CD4-positive, alpha-beta T cell (primary cell): Measurements from ENCODE around the gene MAN2A1. TPM values are rescaled to one million over a fixed set of nuclear protein-coding genes. Genes with fewer than 3 reads are reported as not detected.
A peak's percentile ranks its signal among the peaks of the same experiment; 100 is the strongest.

ENCODE experiments used
- ATAC-seq: fragments of 200-7000 bp; cut with Tn5 transposase; one replicate; pipeline ENCODE4 v1.10.0; 2022; ENCODE audit warnings: mild to moderate bottlenecking; ENCODE audit not compliant: poor library complexity
- CTCF ChIA-PET: fragments of 350-600 bp; sonication (Branson Sonifier 250); formaldehyde crosslinking; loops from one replicate; lab custom pipeline; 2021; ENCODE audit warnings: antibody characterized with exemption, inconsistent platforms; lab: Charles Lee
- POLR2A ChIA-PET: fragments of 350-600 bp; sonication (Branson Sonifier 250); formaldehyde crosslinking; loops from one replicate; lab custom pipeline; 2021; ENCODE audit warnings: antibody characterized with exemption, inconsistent platforms; lab: Charles Lee
- DNase-seq, 14 experiments: peaks; one replicate each; pipeline ENCODE4 v3.0.0-alpha.2; 2013 to 2020; ENCODE audit warnings: mixed read lengths in 2 of 14
- H3K27ac ChIP-seq, 2 donors: one replicate each; pipeline versions ENCODE4 v1.5.1 to v1.7.0; 2013; ENCODE audit warnings: low read length in 2 of 2, low read depth in 1 of 2, mild to moderate bottlenecking in 1 of 2
- H3K27me3 ChIP-seq, 2 experiments: 1 replicate in 1 of 2; 2 replicates in 1 of 2; pipeline versions ENCODE4 v1.6.1 to v1.7.0; 2013; ENCODE audit warnings: low read length in 2 of 2, control low read depth in 1 of 2, mild to moderate bottlenecking in 1 of 2, moderate library complexity in 1 of 2; ENCODE audit not compliant: insufficient read depth in 2 of 2, control insufficient read depth in 1 of 2
- H3K36me3 ChIP-seq: one replicate; pipeline ENCODE4 v1.6.1; 2013; ENCODE audit warnings: low read length, control low read depth; ENCODE audit not compliant: insufficient read depth
- H3K4me1 ChIP-seq: one replicate; pipeline ENCODE4 v1.6.1; 2013; ENCODE audit warnings: low read length, control low read depth; ENCODE audit not compliant: insufficient read depth
- H3K4me3 ChIP-seq: one replicate; pipeline ENCODE4 v1.5.1; 2013; ENCODE audit warnings: mild to moderate bottlenecking, low read length, moderate library complexity
- H3K9me3 ChIP-seq, 2 experiments: 1 replicate in 1 of 2; 2 replicates in 1 of 2; pipeline versions ENCODE4 v1.6.1 to v1.7.0; 2013; ENCODE audit warnings: low read length in 2 of 2, mild to moderate bottlenecking in 2 of 2, control low read depth in 1 of 2, moderate library complexity in 1 of 2; ENCODE audit not compliant: control insufficient read depth in 1 of 2, insufficient read depth in 1 of 2
- H3K27ac Mint-ChIP-seq: one replicate; pipeline ENCODE4 v1.8.0; 2020; ENCODE audit warnings: mixed read lengths
- H3K27me3 Mint-ChIP-seq: one replicate; pipeline ENCODE4 v1.8.0; 2021; ENCODE audit warnings: mixed read lengths
- H3K36me3 Mint-ChIP-seq: one replicate; pipeline ENCODE4 v1.8.0; 2021; ENCODE audit warnings: low read depth, mixed read lengths
- H3K4me1 Mint-ChIP-seq: one replicate; pipeline ENCODE4 v1.8.0; 2021; ENCODE audit warnings: low read depth, mixed read lengths
- H3K4me3 Mint-ChIP-seq: one replicate; pipeline ENCODE4 v1.8.0; 2020; ENCODE audit warnings: mild to moderate bottlenecking, mixed read lengths
- H3K9me3 Mint-ChIP-seq: one replicate; pipeline ENCODE4 v1.8.0; 2020; ENCODE audit warnings: mixed read lengths
- CTCF ChIP-seq: fragments of 200-600 bp; IDR thresholded peaks from one replicate; pipeline ENCODE4 v1.8.0; 2022; ENCODE audit warnings: antibody characterized with exemption, mild to moderate bottlenecking
- intact Hi-C, 2 experiments: fragments of 100-400 bp; cut with DNase I in 1 of 2; cut with micrococcal nuclease in 1 of 2; formaldehyde crosslinking; loops; one replicate each; pipeline versions ENCODE4 v1.15.1 to v1.9.0; 2023 to 2025; cut with DNase I, micrococcal nuclease
- total RNA-seq, 174 experiments: library from RNA in 2 of 174; stranded (reverse) in 2 of 174; gene quantifications; one replicate each; pipeline ENCODE4 v1.2.3 and lab custom pipeline; 2021 to 2026

Gene MAN2A1
- total RNA-seq, 2 experiments from 2014 or later: 50.6 to 52.7 TPM

GRCh38 chr5:109859537-109859936, 169.8 kb downstream of the MAN2A1 start:
- ATAC-seq (no peak), DNase-seq (no peak)
- Mint-ChIP-seq H3K27ac (peak overlapping the region; percentile 89), H3K36me3 (peaks cover 68% of the 10 kb centered on the region), H3K4me3 (no peak overlapping the region), H3K9me3 (no peaks in the 10 kb centered on the region), H3K27me3 (no peaks in the 10 kb centered on the region), H3K4me1 (peaks cover 70% of the 10 kb centered on the region)
- Histone ChIP-seq H3K9me3 (no peaks in the 10 kb centered on the region), H3K27ac (no peak overlapping the region), H3K27me3 (no peaks in the 10 kb centered on the region), H3K4me3 (no peak overlapping the region), H3K4me1 (peaks cover 32% of the 10 kb centered on the region), H3K36me3 (peaks cover 44% of the 10 kb centered on the region)
- CTCF ChIA-PET: no interaction called here
- intact Hi-C loops: loop anchor here in 1 of 2 experiments (5.0 kb wide), 1 partner anchor 193 kb away; no protein-coding TSS in a partner anchor
- no peak for TF ChIP-seq CTCF
- POLR2A ChIA-PET: interaction anchor here (1.1 to 5.3 kb wide), 3 partner anchors 11 to 169 kb away, joined by 3 to 45 read pairs (median 8); partner anchors contain the start of gene MAN2A1

- CTCF ChIA-PET: no interaction called here
- TF ChIP-seq CTCF: no peak
- Histone ChIP-seq H3K27ac (no peak overlapping the region), H3K4me3 (no peak overlapping the region), H3K36me3 (peaks cover 62% of the 10 kb centered on the region), H3K9me3 (no peaks in the 10 kb centered on the region), H3K27me3 (no peaks in the 10 kb centered on the region), H3K4me1 (peaks cover 25% of the 10 kb centered on the region)
- Mint-ChIP-seq H3K4me3 (no peak overlapping the region), H3K4me1 (peaks cover 54% of the 10 kb centered on the region), H3K27ac (no peak overlapping the region), H3K9me3 (no peaks in the 10 kb centered on the region), H3K27me3 (no peaks in the 10 kb centered on the region), H3K36me3 (peaks cover 88% of the 10 kb centered on the region)
- no peak for ATAC-seq
- POLR2A ChIA-PET: interaction anchor here (0.8 kb wide), 1 partner anchor 172 kb away, joined by 4 read pairs; the partner anchor contains the start of gene MAN2A1
- intact Hi-C loops: no loop called here
- no peak for DNase-seq
Observed at GRCh38 chr5:109862301-109862700, 172.6 kb downstream of the MAN2A1 start.

GRCh38 chr5:109863752-109864151, 174.0 kb downstream of the MAN2A1 start:
- POLR2A ChIA-PET: interaction anchor here (0.8 kb wide), 1 partner anchor 58 kb away, joined by 3 read pairs; no protein-coding TSS in a partner anchor
- Histone ChIP-seq H3K27me3 (no peaks in the 10 kb centered on the region), H3K36me3 (peaks cover 68% of the 10 kb centered on the region), H3K27ac (no peak overlapping the region), H3K4me3 (no peak overlapping the region), H3K4me1 (peaks cover 13% of the 10 kb centered on the region), H3K9me3 (no peaks in the 10 kb centered on the region)
- no peaks in the 10 kb centered on the region for H3K9me3 Mint-ChIP-seq
- CTCF ChIA-PET: no interaction called here
- H3K27me3 Mint-ChIP-seq: no peaks in the 10 kb centered on the region
- H3K4me1 Mint-ChIP-seq: peaks cover 54% of the 10 kb centered on the region
- H3K4me3 Mint-ChIP-seq: no peak overlapping the region
- peaks cover 93% of the 10 kb centered on the region for H3K36me3 Mint-ChIP-seq
- no peak for ATAC-seq
- DNase-seq: no peak
- intact Hi-C loops: no loop called here
- no peak for TF ChIP-seq CTCF
- no peak overlapping the region for H3K27ac Mint-ChIP-seq
